ENCODE measurements around the gene ZFAND3.

Gene ZFAND3

DNA sequence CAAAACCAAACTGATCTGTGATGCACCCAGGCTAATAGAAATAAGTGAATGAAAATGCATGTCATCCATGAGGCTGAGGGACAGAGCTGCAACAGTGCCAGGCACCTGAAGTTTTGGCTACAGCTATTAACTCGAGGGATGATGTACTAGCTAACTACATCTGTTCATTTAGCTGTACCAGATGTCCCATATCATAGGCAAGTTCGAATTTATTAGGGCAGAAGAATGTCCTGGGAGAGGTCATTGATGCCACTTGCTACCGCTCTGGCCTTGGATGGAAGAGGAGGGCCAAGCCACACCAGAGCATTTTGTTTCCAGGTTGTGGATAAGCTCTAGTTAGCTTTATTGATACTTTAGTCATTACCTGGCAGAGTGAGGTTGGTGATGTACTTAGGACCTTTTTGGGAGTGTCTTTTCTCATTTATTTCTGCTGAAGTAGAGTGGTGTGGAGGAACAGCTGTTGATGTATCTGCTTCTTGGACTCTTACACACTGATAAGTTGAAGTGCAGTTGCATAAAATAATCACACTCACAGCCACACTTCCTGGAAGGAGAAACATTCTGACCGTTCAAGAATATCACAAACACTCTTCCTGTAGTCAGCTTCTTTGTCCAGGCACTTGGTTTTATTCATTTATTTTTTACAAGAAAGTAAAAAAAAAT is 8.2 kb downstream of the ZFAND3 start:
- DNase-seq = no peak

- no peak for DNase-seq
These were observed 10.7 kb downstream of the ZFAND3 start for GRCh38 chr6:37830225-37830624.

- DNase-seq = no peak
These were observed 11.9 kb downstream of the ZFAND3 start for GRCh38 chr6:37831457-37831856.

DNA sequence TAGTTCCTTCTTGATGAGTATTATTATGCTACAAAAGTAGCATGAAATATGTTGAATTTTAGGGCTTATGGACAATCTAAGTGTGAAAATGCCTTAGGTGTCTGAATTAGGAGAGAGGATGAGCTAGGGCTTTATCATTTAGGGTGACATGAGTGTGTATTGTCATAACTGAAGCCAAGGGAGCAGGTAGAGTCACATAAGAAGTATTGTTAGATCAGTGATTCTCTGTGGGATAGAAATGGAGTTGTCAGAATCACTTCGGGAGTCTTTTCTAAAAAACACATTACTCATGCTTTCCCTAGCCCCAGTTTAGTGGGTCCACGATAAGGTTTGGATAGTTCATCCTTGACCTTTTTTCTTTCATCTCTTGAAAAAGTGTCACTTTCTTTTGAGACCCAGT is 16.4 kb downstream of the ZFAND3 start:
- DNase-seq = no peak

DNA sequence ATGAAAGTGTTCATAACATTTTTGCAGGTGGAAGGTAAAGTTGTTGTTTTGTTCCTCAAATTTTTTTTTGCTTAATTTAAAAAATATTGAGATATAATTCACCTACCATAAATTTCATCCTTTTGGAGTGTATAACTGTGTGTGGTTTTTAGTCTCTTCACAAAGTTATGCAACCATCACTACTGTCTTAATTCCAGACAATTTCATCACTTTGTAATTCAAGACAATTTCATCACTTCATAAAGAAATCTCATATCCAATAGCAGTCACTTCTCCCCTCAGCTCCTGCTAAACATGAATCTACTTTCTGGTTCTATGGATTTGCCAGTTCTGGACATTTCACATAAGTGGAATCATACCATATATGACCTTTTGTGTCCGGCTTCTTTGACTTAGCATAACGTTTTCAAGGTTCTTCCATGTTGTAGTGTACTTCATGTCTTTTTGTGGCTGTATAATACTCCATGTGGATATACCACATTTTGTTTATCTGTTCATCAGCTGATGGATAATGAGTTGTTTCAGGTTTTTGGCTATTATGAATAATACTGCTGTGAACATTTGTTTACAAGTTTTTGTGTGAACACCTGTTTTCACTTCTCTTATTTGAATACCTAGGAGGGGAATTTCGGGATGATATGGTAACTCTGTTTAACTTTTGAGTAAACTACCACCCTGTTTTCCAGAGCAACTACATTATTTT is 18.8 kb downstream of the ZFAND3 start:
- DNase-seq = no peak

GRCh38 chr6:37840143-37840939 is 20.8 kb downstream of the ZFAND3 start:
- DNase-seq = no peak

DNA sequence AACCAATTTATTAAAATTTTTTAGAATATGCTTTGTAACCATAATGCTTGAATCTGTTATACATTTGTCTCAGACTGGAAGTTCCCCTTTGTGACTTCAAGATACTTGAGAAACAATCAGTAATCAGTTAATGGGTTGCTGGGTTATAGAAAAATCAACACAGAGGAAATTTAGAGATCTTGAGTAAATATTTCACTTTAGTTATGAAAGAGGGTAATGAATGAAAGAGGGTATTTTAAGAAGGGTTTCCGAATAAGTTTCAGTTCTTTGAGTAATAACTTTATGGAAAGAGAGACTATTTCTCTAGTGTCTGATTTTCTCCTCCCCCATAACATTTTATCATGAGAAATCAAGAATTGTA is 21.4 kb downstream of the ZFAND3 start:
- DNase-seq = no peak

DNA sequence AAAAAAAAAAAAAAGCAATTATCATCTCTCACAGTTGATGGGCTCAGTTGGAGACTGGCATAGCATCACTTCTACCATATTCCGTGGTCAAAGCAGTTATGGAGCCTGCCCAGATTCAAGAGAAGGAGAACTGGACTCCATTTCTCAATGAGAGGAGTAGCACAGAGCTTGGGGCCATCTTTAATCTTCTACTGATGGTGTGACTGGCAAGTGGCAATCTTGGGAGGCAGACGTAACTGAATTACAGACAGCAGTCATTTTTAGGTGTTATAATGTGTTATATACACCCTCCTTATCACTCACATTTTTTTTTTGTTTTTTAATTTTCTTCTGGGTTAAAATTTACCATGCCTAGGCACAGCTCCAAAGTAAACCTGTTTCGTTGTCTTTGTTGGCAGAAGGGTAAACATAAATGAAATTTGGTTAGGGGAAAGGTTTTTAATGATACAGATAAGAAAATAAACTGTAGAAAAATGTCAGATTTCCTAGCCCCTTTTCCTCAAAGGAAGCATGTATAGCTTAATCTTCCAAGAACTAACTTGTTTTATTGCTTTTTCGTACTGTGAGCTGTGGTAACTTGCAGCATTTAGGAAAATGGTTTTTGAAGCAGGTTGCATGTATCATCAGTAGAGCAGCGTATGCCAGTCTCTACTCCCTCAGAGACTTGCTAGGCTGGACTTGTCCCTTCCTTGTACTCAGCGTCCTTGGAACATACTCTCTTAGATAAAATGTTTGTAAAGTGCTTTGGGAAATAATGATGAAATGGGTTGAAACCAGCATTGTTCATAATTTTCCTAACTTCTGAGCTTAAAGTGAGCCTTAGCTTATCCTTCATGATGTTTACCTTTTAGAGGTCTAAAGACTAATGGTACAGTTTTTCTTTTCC is 25.7 kb downstream of the ZFAND3 start:
- DNase-seq = no peak

DNA sequence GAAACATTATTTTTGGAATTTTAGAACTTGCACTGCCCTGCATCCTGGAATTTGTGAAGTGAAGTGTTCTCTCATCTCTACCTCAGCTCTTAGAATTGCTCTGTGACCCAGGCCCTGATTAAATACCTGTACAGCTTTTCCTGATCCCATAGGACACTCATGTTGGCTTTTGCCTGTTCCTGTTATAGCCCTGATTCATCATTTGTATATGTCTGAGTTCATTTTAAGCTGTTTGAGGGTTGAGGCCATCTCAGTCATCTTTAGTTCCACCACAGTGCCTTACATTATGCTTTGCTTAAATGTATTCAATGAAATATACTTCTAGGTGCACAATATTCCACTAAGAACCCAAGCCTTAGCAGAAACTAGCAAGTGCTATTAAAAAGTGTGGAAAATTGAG is 26.4 kb downstream of the ZFAND3 start:
- no peak for DNase-seq

DNA sequence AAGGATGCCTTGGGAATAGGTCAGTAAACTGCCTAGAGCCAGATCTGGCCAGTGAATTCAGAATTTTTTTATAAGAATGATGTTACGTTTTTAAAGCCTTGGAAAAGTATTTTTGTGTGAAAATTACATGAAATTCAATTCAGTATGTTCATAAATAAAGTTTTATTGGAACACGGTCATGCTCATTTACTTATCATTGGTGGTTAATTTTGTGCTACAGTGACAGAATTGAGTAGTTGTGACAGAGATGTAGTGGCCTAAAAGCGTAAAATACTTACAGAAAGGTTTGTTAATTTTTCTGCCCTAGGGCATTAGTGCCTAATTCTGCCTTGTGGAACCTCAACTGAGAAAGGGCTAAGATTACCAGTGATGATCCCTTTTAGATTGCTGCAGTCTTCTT is 28.2 kb downstream of the ZFAND3 start:
- no peak for DNase-seq

- no peak for DNase-seq
These were observed 28.8 kb downstream of the ZFAND3 start for GRCh38 chr6:37848371-37848770.

DNA sequence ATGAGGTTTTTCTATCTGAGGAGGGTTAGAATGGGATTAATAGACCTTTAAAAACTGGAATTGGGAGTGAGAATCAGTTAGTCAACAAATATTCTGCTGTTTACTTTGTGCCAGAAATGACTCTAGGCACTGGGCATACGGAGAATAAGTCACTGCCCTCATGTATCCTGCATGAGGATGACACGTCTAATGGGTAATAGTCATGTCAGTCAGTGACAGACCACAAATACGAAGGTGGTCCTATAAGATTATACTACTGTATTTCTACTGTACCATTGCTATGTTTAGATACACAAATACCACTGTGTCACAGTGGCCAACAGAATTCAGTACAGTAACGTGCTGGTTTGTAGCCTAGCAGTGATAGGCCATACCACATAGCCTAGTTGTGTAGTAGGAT is 30.7 kb downstream of the ZFAND3 start:
- no peak for DNase-seq

GRCh38 chr6:37850728-37851285 is 31.3 kb downstream of the ZFAND3 start:
- DNase-seq = no peak

DNA sequence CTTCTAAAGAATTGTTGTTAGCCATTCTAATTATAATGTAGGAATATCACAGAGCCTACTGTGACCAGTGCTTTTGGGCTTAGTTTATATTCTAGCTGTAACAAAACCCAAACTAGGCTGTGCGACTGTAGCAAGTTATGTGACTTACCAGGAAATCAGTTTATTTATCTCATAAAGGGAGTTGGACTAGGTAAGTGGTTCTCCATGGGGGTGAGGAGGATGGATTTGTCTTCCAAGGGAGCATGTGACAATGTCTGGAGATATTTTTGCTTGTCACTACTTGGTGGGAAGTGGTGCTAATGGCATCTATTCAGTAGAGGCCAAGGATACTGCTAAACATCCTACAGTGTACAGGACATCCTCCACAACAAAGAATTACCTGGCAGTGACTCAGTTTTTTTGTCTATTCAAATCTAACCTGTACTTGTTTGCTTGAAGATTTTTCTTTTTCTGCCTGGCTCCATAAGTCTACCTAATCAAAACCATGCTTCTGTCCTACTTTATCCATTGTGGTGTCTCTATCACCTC is 32.5 kb downstream of the ZFAND3 start:
- DNase-seq = no peak

- DNase-seq = no peak
These were observed 36.8 kb downstream of the ZFAND3 start for GRCh38 chr6:37856285-37856684.

DNA sequence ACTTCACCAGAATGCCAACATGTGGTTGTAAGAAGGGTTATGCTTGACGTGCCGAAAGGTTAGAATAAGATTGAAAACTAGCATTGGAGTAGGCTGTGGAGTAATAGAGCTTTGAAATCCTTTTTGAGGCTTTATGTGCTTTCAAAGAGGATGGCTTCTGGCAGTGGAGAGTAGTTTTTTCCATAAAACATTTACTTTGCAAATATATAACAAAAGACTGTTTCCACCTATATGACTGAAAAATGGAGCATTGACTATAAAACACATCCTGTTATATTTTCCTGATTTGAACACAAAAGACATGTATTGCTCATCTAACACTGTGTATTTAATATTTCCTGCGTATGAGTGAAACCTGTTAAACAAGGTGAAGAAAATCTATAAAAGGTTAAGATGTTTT is 38.8 kb downstream of the ZFAND3 start:
- no peak for DNase-seq

- DNase-seq = peak; percentile 69
These were observed 40.8 kb downstream of the ZFAND3 start for GRCh38 chr6:37860226-37860839.

DNA sequence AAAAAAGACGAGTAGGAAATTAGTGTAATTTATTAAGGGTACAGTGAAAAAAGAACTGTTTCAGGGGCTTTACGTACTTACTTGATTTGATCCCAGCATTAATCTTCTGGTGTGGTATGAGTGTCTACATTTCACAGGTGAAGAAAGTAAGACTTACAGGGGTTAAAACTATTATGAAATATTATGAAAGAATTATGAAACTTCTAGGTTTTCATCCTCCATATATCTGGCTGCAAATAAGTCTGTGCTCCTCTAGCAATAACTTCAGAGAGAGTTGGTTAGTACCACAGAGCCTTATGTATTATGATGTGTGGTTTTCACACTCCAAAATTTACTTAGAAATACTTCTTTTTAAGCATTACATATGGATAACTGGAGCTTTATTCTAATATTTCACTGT is 41.9 kb downstream of the ZFAND3 start:
- DNase-seq = no peak

DNA sequence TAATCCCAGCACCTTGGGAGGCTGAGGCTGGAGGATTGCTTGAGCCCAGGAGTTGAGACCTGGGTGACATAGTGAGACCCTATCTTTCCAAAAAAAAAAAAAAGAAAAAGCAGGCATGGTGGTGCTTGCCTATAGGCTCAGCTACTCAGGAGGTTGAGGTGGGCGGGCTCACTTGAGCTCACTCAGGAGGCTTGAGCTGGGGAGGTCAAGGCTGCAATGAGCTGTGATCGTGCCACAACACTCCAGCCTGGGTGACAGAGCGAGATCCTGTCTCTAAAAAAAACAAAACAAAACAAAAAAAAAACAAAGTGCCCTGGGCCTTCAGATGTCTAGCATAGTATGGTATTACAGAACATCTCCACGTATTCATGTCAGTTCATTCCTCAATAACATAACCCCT is 42.9 kb downstream of the ZFAND3 start:
- DNase-seq = peak; percentile 56

DNA sequence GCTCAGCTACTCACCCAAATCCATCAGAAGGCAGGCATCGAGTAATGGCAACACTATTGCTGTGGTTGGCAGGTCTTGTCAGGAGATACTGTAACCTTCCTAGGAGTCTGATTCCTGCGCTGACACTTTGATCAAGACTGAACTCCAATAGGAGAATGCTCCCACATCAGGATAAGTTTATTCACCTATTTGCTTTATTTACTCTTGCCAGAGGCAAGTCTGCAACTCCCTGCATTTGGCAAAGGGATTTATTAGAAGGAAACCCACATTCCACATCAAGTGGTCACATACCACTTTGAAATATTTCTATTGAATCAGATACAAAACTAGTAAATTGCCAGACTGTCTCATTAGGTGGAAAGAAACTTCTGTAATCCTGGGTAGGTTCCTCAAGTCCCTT is 43.5 kb downstream of the ZFAND3 start:
- DNase-seq = peak; percentile 52

GRCh38 chr6:37864250-37864649 is 44.7 kb downstream of the ZFAND3 start:
- DNase-seq = no peak

GRCh38 chr6:37865504-37865903 is 46.0 kb downstream of the ZFAND3 start:
- DNase-seq = no peak
